GM12892 (cell line): ENCODE results near the gene RPL31.

Experiments used
- POLR2A ChIP-seq: IDR thresholded peaks from 2 replicates; pipeline ENCODE4 v1.6.1; 2011; ENCODE audit warnings: low read depth, low read length, control low read depth
- POLR2AphosphoS5 ChIP-seq: IDR thresholded peaks from 2 replicates; pipeline ENCODE4 v1.6.1; 2011; ENCODE audit warnings: low read depth, low read length, control low read depth
- TAF1 ChIP-seq: IDR thresholded peaks from 2 replicates; pipeline ENCODE4 v1.6.1; 2011; ENCODE audit warnings: low read depth, mild to moderate bottlenecking, control low read depth, low read length, borderline replicate concordance

GRCh38 chr2:101040072-101040471, 38.0 kb downstream of the RPL31 start:
- TF ChIP-seq POLR2A (no peak), TAF1 (no peak), POLR2AphosphoS5 (no peak)
